ENCODE results near the gene C2CD4C.
"Not testable (repeated sequence)": the region's sequence is repeated elsewhere in the genome, so short reads cannot be mapped to it uniquely, and the experiment has no call there.

Gene C2CD4C

GRCh38 chr19:413756-414420, 4.9 kb upstream of the C2CD4C start:
- DNase-seq (ENCODE audit: low spot score), result no peak

GRCh38 chr19:412356-413355, 3.7 kb upstream of the C2CD4C start:
- no peak for DNase-seq (ENCODE audit: low spot score)

- DNase-seq (ENCODE audit: low spot score), result no peak
Observed at GRCh38 chr19:411723-412355, 2.9 kb upstream of the C2CD4C start.

- not testable (repeated sequence) for DNase-seq (ENCODE audit: low spot score)
Observed at GRCh38 chr19:411121-411722, 2.3 kb upstream of the C2CD4C start.

GRCh38 chr19:410243-410781, 1.4 kb upstream of the C2CD4C start:
- no peak for DNase-seq (ENCODE audit: low spot score)

- DNase-seq (ENCODE audit: low spot score), result no peak
Observed at GRCh38 chr19:409516-410242, 732 bp upstream of the C2CD4C start.

GRCh38 chr19:408441-408901, 476 bp downstream of the C2CD4C start:
- no peak for DNase-seq (ENCODE audit: low spot score)

- DNase-seq (ENCODE audit: low spot score), result no peak
Observed at GRCh38 chr19:407511-408440, 1.2 kb downstream of the C2CD4C start.

- no peak for DNase-seq (ENCODE audit: low spot score)
Observed at GRCh38 chr19:406971-407510, 1.9 kb downstream of the C2CD4C start.

- no peak for DNase-seq (ENCODE audit: low spot score)
Observed at GRCh38 chr19:406135-406781, 2.7 kb downstream of the C2CD4C start.

- no peak for DNase-seq (ENCODE audit: low spot score)
Observed at GRCh38 chr19:405121-405965, 3.6 kb downstream of the C2CD4C start.

GRCh38 chr19:403221-404027, 5.5 kb downstream of the C2CD4C start:
- no peak for DNase-seq (ENCODE audit: low spot score)

GRCh38 chr19:402786-403185, 6.2 kb downstream of the C2CD4C start:
- DNase-seq (ENCODE audit: low spot score), result no peak

- no peak for DNase-seq (ENCODE audit: low spot score)
Observed at GRCh38 chr19:401866-402511, 7.0 kb downstream of the C2CD4C start.

GRCh38 chr19:400976-401865, 7.7 kb downstream of the C2CD4C start:
- no peak for DNase-seq (ENCODE audit: low spot score)

- DNase-seq (ENCODE audit: low spot score), result no peak
Observed at GRCh38 chr19:399370-399769, 9.6 kb downstream of the C2CD4C start.

Measured in germinal center (tissue), 1 donor.